Measurements from ENCODE around the gene RNASE7.
A peak's percentile ranks its signal among the peaks of the same experiment; 100 is the strongest.
"Not testable (repeated sequence)": the region's sequence is repeated elsewhere in the genome, so short reads cannot be mapped to it uniquely, and the experiment has no call there.

The RNASE7 gene

GRCh38 chr14:21023817-21024584 lies 18.2 kb upstream of the RNASE7 start:
- peak; percentile 26 for DNase-seq

- DNase-seq = peak; percentile 70
Measured at GRCh38 chr14:21024585-21025370, 17.4 kb upstream of the RNASE7 start, which contains the start of gene NDRG2. Gene NDRG2 (minus strand): TSS chr14:21025061. CDS start chr14:21023315, 1,746 bp downstream.

- DNase-seq = no peak
Measured at GRCh38 chr14:21025371-21026273, 16.5 kb upstream of the RNASE7 start.

GRCh38 chr14:21026274-21026987 lies 15.7 kb upstream of the RNASE7 start:
- no peak for DNase-seq

- no peak for DNase-seq
Measured at GRCh38 chr14:21026988-21027315, 15.2 kb upstream of the RNASE7 start.

- DNase-seq = no peak
Measured at GRCh38 chr14:21029917-21030316, 12.2 kb upstream of the RNASE7 start, which contains the start of gene TPPP2. Gene TPPP2 (plus strand): TSS chr14:21030217. CDS start chr14:21030582, 365 bp downstream.

- DNase-seq = no peak
Measured at GRCh38 chr14:21030531-21030930, 11.6 kb upstream of the RNASE7 start.

GRCh38 chr14:21032326-21033132 lies 9.6 kb upstream of the RNASE7 start:
- no peak for DNase-seq

- no peak for DNase-seq
Measured at GRCh38 chr14:21033133-21033698, 8.9 kb upstream of the RNASE7 start.

GRCh38 chr14:21034707-21035106 lies 7.5 kb upstream of the RNASE7 start, which contains the start of gene RNASE13:
Gene RNASE13 (minus strand): TSS chr14:21034807. CDS start chr14:21034288, 519 bp downstream.
- no peak for DNase-seq

GRCh38 chr14:21036751-21037150 lies 5.4 kb upstream of the RNASE7 start:
- DNase-seq = no peak

GRCh38 chr14:21037156-21037555 lies 5.0 kb upstream of the RNASE7 start:
- no peak for DNase-seq

GRCh38 chr14:21038441-21039422 lies 3.4 kb upstream of the RNASE7 start:
- DNase-seq = no peak

- DNase-seq = peak; percentile 81
Measured at GRCh38 chr14:21039585-21040369, 2.4 kb upstream of the RNASE7 start.

GRCh38 chr14:21040370-21040925 lies 1.7 kb upstream of the RNASE7 start:
- DNase-seq = peak; percentile 23

GRCh38 chr14:21040941-21041340 lies 1.2 kb upstream of the RNASE7 start:
- not testable (repeated sequence) for DNase-seq

- no peak for DNase-seq
Measured at GRCh38 chr14:21042918-21043317, 756 bp downstream of the RNASE7 start.

- DNase-seq = no peak
Measured at GRCh38 chr14:21043387-21043973, 1.3 kb downstream of the RNASE7 start.
